HG02623 (cell line): ENCODE results near the gene CCDC112.

Experiments used
- ATAC-seq: cut with Tn5 transposase; IDR thresholded peaks from one replicate; pipeline ENCODE4 v1.9.1; 2021; ENCODE audit warnings: moderate library complexity; ENCODE audit not compliant: unreplicated experiment

CCDC112 gene

GRCh38 chr5:115319007-115319406 lies 22.6 kb upstream of the CCDC112 start:
- ATAC-seq = no peak

DNA sequence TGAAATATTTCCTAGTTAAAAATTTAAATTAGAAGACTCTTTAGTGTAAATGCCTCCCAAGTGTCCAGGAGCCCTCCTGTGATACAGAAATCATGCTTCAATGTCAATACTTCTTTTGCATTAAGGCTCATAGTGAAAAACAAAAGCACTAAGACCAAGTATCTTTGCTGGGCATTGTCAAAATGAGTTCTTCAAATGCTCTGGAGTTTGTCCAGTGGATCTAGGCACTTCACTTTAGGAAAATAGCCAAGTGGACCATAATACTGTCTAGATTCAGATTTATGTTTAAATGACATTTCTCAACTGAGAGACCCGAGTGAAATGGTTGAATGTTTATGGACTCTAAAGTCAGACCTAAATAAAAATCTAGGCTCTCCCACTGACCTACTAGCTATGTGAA lies 21.3 kb upstream of the CCDC112 start:
- ATAC-seq = no peak

DNA sequence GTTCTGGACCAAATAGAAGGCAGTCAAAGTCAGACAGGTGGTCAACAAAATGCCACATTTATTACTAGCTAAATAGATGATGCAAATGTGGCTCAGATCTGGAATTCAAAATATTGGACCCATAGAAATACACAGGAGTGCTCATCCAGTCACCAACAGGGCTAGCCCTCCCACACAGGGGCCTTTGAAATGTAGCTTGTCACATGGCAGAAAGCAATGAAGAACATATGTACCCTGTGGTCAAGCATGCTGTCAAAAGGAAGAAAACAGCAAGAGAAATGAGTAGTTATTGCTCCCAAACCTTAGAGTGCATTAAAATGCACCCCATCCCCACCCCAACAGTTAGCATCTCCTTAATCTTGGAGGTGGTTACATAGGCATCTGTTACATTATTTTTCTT lies 20.9 kb upstream of the CCDC112 start:
- no peak for ATAC-seq

- no peak for ATAC-seq
These were observed 17.2 kb upstream of the CCDC112 start for GRCh38 chr5:115313632-115314031.

GRCh38 chr5:115313052-115313451 lies 16.6 kb upstream of the CCDC112 start:
- no peak for ATAC-seq

GRCh38 chr5:115309751-115310370 lies 13.4 kb upstream of the CCDC112 start:
- ATAC-seq = no peak

DNA sequence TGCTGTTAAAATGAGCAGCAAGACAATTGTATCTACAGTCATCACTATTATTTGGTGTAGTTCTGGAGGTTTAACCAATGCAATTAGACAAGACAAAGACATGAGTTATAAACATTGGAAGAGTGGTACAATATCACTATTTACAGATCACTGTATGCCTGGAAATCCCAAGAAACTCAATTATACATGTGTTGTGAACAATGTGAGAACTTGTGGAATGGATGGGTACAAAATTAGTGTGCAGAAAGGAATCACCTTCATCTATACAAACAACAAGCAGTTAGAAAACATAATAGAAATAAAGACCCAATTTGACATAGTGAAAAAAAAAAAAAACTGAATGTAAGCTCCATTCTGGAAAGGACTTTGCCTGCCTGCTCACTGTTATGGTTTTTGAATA lies 12.4 kb upstream of the CCDC112 start:
- no peak for ATAC-seq

GRCh38 chr5:115306011-115306536 lies 9.6 kb upstream of the CCDC112 start:
- ATAC-seq = no peak

- ATAC-seq = no peak
These were observed 8.0 kb upstream of the CCDC112 start for GRCh38 chr5:115304496-115304895.

DNA sequence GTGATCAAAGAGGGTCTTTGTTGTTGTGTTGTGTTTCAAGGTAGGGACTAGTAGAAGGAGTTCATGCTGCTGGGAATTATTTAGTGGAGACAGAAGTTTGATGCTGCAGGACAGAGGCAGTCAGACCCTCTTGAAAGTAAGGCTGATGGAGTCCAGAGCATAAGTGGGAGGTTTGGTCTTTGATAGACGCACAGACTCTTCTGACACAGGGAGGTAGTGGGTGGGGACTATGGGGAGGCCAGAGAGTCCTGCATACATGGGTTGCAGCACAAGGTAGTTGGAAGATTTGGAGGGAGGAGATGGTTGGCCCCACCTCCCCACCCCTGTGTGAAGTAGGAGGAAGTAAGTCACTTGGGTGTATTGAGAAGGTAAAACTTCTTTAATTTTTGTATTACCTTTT lies 2.4 kb upstream of the CCDC112 start:
- no peak for ATAC-seq

DNA sequence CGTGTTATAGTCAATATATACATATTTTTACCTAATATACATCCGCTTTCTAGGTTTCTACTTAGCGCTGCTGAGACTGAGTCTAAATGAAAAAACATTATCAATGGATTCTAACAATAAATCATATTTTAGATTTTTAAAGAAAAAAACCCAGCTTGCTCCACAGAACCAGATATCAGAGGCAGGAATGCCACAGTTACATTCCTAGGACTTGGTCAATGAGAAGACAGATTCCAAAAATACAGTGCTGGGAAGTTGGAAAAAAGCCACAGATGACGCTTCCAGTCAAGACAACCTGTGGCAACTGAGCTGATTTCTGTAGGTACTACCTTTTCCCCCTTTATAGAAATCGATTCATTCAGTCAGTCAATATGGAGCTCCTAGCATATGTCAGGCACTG lies 577 bp upstream of the CCDC112 start:
- no peak for ATAC-seq

- no peak for ATAC-seq
These were observed 704 bp downstream of the CCDC112 start for GRCh38 chr5:115295777-115296123.

DNA sequence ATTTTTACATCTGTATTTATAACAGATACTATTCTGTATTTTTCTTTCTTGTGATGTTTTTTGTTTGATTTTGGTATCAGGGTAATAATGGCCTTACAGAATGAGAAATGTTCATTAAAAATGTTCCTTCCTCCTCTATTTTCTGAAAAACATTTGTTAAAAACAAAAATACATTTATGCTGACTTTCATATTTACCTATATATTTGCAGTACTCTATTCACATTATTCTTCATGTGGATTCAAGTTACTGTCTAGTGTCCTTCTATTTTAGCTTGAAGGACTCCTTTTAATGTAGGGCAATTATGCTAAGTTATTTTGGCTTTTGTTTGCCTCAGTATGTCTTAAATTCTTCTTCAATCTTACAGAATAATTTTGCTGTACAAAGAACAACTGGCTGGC lies 5.1 kb downstream of the CCDC112 start:
- ATAC-seq = no peak

- ATAC-seq = no peak
These were observed 7.3 kb downstream of the CCDC112 start for GRCh38 chr5:115289104-115289503.

DNA sequence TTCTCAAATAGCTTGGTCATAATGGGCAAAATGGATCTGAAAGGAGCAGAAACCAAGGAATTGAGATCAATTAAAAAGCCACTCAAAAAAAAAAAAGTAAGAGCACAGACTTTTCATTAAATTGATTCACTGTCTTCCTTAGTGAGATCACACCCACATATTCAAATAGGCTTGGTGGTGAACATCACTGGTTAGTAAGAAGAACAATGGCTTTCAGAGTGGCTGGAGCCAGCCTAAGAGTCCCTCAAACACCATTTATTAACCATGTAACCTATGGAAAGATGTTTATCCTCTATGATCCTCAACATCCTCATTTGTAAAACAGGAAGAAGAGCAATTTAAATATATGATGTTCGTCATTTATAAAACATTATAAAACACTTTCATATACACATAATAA lies 12.4 kb downstream of the CCDC112 start:
- ATAC-seq = no peak

DNA sequence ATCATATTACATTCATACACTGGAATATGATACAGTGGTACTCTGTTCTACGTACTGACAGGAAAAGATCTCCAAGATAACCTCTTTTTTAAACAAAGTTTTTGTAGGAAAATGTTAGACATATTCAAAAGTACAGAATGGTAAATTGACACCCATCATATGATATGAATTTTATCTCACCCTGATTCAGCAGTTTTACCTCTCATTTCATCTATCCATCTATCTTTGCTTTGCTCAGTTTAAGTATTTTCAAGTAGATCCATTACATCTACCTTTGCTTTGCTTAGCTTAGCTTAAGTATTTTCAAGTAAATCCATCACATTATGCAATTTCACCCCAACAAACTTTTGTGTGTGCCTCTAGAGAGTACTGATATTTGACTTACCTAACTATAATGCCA lies 14.3 kb downstream of the CCDC112 start:
- ATAC-seq = no peak

DNA sequence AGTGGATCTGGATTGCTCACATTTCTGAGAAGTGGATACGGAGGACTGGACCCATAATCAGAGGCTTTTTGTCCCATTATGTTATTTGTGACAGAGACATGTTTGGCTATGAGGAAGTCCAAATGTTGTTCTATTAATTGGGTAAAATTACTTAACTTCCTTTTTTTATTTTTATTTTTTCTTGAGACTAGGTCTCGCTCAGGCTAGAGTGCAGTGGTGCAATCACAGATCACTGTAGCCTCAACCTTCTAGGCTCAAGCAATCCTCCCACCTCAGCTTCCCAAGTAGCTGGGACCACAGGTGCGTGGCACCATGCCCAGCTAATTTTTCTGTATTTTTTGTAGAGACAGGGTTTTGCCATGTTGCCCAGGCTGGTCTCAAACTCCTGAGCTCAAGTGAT lies 21.9 kb downstream of the CCDC112 start:
- no peak for ATAC-seq

DNA sequence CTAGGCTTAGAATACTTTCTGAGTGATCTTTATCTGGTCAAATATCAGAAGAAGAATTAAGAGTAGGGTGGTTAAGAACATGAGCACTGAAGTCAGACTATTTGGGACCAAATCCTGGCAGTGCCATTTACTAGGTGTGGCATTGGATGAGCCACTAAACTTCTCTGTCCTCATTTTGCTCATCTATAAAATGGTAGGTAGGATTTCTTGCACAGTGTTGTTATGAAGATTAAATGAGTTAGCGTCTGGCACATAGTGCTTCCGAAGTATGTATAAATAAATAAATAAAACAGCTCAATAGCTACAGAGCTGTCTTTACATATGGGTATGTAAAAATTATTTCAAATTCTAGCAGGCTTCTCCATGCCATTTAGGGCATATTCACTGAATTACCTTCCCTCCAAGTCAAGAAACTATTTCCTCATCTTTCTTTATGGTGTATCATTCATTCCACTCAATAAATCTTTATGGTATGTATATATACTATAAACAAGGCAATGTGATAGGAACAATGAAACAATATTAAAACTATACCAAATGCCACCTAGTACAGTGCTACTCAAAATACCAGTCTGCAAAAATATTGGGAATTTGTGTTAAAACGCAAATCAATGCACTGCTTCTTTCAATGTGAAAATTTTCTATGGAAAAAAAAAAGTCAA lies 24.0 kb downstream of the CCDC112 start:
- no peak for ATAC-seq

DNA sequence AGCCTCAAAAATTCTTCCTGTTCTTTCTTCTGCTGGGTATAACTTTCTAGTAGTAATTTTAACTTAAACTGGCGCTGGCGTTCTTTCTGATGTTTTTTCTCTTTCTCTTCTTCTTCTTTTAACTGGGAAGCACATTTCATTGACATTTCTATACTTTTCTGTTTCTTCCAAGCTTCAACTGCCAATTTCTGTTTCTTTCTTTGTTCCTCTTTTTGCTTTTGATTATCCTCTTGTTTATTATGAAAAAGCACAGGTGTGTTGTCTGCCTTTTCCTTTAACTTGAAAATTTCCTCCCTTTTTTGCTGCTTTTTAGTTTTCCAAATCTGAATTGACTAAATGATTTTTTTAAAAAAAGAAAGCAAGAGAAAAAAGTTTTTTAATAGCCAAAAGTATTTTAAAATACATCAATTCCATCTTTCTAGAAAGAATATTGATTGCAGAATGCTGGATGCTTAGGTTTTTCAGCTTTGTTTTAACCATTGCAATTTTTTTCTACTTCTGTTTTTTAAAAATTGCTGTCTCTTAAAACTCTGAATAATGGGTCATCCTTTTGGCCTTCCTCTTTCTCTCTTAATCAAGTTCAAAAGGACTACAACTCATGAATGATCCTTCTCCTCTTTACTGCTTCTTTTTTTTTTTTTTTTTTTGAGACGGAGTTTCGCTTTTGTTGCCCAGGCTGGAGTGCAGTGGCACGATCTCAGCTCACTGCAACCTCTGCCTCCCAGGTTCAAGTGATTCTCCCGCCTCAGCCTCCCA lies 25.0 kb downstream of the CCDC112 start:
- no peak for ATAC-seq

DNA sequence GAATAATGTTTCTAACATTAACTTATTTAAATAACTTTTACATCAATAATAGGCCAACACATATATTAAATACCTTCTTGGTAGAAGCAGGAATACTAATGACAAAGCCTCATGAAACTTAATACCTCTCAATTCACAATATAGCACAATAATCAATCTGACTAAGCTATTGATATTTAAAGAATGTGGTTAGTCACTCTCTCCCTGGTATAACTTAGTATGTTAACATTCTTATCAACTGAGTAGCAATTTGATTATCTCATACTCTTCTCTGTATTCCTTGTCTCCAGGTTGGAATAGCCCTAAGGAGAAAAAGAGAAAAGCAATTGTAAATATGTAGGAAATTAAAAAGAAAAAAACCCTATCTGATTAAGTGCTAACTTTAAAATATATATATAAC lies 28.8 kb downstream of the CCDC112 start:
- ATAC-seq = no peak

DNA sequence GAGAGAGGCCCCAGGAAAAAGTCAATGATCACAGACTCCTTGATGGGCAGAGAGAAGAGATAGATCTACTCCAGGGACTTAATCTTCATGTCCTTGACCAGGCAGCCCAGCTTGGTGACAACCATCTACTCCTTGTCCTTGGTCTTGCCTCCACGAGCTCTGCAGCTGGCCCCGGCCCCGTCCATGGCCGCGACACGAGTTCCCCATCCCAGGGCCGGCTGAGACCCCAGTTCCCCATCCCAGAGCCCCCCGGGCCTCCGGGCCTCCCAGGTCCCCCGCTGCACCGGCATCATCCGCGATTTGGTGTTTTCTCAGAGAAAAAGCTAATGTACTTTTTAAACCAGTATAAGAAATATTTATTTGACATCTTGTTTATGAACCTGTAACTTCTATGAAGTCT lies 31.2 kb downstream of the CCDC112 start:
- ATAC-seq = no peak

DNA sequence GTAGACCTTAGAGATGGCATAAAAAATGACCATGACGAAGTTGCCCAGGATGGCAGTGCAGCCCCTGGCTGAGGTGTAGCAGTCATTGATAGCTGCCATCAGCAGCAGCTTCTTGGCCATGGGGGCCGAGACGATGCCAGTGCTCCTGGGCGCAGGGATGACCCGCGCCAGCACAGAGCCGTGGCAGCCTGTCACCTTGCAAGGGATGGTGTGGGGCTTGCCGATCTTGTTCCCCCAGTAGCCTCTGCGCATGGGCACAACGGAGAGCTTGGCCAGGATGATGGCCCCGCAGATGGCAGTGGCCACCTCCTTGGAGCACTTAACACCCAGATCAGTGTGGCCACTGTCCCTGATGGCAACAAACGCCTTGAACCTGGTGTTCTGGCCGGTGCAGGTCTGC lies 31.7 kb downstream of the CCDC112 start:
- no peak for ATAC-seq
